HUES6 (cell line): ENCODE measurements around the gene KIF18B.
A peak's percentile ranks its signal among the peaks of the same experiment; 100 is the strongest.

Experiments
- H3K27ac ChIP-seq: 2 replicates; pipeline ENCODE4 v1.7.0; 2013; ENCODE audit warnings: low read depth, mild to moderate bottlenecking, low read length, inconsistent platforms
- H3K27me3 ChIP-seq: 2 replicates; pipeline ENCODE4 v1.6.1; 2013; ENCODE audit warnings: low read length; ENCODE audit not compliant: control insufficient read depth, insufficient read depth
- H3K36me3 ChIP-seq: 2 replicates; pipeline ENCODE4 v1.6.1; 2013; ENCODE audit warnings: low read length; ENCODE audit not compliant: control insufficient read depth, insufficient read depth
- H3K4me1 ChIP-seq: 2 replicates; pipeline ENCODE4 v1.6.1; 2013; ENCODE audit warnings: low read length; ENCODE audit not compliant: control insufficient read depth, insufficient read depth
- H3K4me3 ChIP-seq: 2 replicates; pipeline ENCODE4 v1.5.1; 2013; ENCODE audit warnings: low read depth, low read length
- H3K9ac ChIP-seq: one replicate; pipeline ENCODE4 v1.6.1; 2013; ENCODE audit warnings: mild to moderate bottlenecking, low read length
- H3K9me3 ChIP-seq: 2 replicates; pipeline ENCODE4 v1.6.1; 2013; ENCODE audit warnings: low read depth, low read length; ENCODE audit not compliant: control insufficient read depth, insufficient read depth

The KIF18B gene

DNA sequence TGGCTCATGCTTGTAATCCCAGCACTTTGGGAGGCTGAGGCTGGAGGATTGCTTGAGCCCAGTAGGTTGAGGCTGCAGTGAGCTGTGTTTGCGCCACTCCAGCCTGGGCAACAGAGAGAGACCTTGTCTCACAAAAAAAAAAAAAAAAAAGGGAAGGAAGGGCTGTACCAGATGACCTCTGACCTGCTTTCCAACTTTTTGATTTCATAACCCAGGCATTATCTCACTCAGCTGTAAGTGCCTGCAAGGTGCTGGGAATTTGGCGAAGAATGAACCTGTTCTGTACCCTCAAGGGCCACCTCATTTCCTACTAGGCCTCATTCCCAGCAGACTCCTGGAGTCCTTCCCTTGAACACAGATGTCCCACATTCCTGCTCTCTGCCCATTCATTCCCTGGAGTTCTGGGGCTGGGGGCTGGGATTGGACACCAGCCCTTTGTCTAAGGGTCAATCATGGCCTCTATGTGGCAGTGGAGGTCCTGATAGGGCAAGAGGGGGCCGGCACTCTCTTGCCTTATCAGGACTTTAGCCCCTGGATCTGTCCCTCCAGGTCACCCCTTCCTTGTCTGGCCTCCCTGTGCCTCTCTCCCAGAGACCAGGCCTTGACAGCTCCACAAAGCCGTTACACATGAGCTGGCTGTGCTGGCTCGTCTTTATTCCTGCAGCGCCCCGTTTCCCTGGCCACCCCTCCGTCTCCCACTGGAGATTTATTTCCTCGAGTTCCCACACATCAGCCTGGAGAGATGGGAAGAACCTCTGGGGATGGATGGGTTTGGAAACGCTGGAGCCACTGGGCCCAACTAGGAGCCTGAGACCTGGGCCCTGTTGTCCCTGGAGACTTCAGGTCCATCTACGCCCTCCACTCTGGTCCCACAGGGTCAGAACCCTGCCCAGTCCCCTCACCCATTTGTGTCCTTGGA is 31.5 kb downstream of the KIF18B start:
- Histone ChIP-seq H3K4me3 (no peak overlapping the region), H3K27ac (no peak overlapping the region), H3K9ac (no peak overlapping the region), H3K9me3 (no peaks in the 10 kb centered on the region), H3K4me1 (peaks cover 14% of the 10 kb centered on the region), H3K36me3 (no peaks in the 10 kb centered on the region), H3K27me3 (peaks cover 36% of the 10 kb centered on the region)

- Histone ChIP-seq H3K27ac (no peak within 1 kb of the TSS), H3K4me3 (no peak within 1 kb of the TSS), H3K4me1 (peaks cover 9% of the 10 kb centered on the region), H3K27me3 (peaks cover 36% of the 10 kb centered on the region), H3K9me3 (no peaks in the 10 kb centered on the region), H3K9ac (no peak within 1 kb of the TSS), H3K36me3 (no peaks in the 10 kb centered on the region)
These were observed 32.2 kb downstream of the KIF18B start, which contains the start of gene GFAP for GRCh38 chr17:44915321-44915726. Gene GFAP (minus strand): TSS chr17:44915500. CDS start chr17:44915486, 14 bp downstream.

DNA sequence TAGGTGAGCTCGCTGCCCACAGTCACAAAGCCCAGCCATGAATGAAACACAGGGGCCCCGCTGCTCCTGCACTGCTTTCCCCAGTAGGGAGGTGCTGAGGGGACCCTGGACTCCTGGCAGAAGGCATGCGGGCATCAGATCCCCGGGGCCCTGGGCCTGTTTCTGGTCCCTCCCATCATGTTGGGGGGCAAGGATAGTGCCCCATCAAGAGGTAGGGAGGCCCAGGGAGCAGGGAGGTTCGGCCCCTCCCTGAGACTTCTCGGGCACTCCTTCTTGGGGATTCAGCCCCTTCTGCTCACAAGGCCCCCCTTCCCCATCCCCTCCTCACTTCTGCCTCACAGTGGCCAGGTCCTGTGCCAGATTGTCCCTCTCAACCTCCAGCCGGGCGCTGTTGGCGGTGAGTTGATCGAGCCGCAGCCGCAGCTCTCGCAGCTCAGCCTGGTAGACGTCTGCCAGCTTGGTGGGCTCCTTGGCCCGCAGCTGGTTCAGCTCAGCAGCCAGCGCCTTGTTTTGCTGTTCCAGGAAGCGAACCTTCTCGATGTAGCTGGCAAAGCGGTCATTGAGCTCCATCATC is 32.8 kb downstream of the KIF18B start:
- no peak overlapping the region for H3K4me3 ChIP-seq
- no peak overlapping the region for H3K27ac ChIP-seq
- H3K27me3 ChIP-seq: peaks cover 36% of the 10 kb centered on the region
- H3K36me3 ChIP-seq: no peaks in the 10 kb centered on the region
- H3K9ac ChIP-seq: no peak overlapping the region
- H3K9me3 ChIP-seq: no peaks in the 10 kb centered on the region
- H3K4me1 ChIP-seq: peaks cover 7% of the 10 kb centered on the region

- Histone ChIP-seq H3K4me3 (no peak overlapping the region), H3K4me1 (peaks cover 7% of the 10 kb centered on the region), H3K9ac (no peak overlapping the region), H3K9me3 (no peaks in the 10 kb centered on the region), H3K36me3 (no peaks in the 10 kb centered on the region), H3K27me3 (peaks cover 36% of the 10 kb centered on the region), H3K27ac (no peak overlapping the region)
These were observed 33.4 kb downstream of the KIF18B start for GRCh38 chr17:44914148-44914547.

- no peaks in the 10 kb centered on the region for H3K9me3 ChIP-seq
- no peak overlapping the region for H3K27ac ChIP-seq
- no peaks in the 10 kb centered on the region for H3K36me3 ChIP-seq
- peaks cover 7% of the 10 kb centered on the region for H3K4me1 ChIP-seq
- H3K4me3 ChIP-seq: no peak overlapping the region
- peaks cover 36% of the 10 kb centered on the region for H3K27me3 ChIP-seq
- H3K9ac ChIP-seq: no peak overlapping the region
These were observed 33.9 kb downstream of the KIF18B start for GRCh38 chr17:44913676-44914075.

DNA sequence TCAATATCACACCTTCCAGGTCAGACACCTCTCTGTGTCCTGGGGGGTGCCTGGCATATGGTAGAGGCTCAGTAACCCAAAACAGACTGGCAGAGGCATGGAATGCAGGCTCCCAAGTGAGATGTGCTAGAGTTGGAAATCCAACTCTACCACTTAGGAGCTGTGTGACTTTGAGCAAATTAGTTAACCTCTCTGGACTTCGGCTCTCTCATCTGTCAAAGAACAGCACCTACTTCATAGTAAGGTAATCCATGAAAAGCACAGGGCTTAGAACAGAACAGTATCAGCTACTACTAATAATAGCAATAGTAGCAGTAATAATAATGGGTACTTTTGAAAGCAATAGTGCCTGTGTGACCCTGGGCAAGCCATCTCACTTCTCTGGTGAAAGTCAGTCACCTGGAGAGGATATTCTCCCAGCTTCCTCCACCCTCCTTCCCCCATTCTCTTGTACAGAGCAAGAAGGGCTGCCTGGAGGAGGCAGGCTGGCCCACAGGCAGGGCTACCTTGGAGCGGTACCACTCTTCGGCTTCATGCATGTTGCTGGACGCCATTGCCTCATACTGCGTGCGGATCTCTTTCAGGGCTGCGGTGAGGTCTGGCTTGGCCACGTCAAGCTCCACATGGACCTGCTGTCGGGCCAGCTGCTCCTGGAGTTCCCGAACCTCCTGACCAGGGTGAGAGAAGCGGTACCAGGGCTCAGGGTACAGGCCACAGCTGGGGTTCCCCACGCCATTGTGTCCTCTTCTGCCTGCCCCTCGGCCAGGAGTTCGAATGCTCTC is 34.6 kb downstream of the KIF18B start:
- no peak overlapping the region for H3K9ac ChIP-seq
- H3K36me3 ChIP-seq: no peaks in the 10 kb centered on the region
- H3K27me3 ChIP-seq: peaks cover 36% of the 10 kb centered on the region
- H3K27ac ChIP-seq: no peak overlapping the region
- no peak overlapping the region for H3K4me3 ChIP-seq
- peaks cover 7% of the 10 kb centered on the region for H3K4me1 ChIP-seq
- H3K9me3 ChIP-seq: no peaks in the 10 kb centered on the region

DNA sequence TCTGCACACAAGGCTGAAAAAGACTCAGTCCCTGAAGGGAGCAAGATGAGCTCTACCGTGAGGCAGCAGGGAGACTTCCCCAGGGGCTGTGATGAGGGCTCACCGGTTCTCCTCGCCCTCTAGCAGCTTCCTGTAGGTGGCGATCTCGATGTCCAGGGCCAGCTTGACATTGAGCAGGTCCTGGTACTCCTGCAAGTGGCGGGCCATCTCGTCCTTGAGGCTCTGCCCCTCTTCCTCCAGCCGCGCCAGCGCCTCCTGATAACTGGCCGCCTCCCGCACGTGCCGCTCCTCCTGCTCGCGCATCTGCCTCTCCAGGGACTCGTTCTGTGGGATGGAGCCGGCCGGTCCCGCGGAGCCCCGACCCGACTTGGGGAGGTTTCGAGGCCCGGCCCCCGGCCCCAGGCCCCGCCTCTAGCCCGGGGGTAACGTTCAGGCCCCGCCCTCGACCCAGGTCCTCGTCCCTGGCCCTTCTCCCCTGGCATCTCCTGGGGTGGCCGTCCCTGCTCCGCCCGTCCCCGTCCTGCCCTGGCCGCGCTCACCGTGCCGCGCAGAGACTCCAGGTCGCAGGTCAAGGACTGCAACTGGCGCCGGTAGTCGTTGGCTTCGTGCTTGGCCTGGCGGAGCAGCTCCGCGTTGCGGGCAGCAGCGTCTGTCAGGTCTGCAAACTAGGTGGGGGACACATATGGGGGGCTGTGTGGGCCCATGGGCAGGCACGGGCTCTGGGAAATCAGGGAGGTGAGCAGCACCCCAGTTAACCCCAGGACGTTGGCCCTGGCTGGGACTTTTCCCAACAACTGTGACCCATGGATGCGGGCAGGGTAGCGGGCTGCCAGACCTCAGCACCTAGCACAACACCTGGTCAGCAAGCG is 36.2 kb downstream of the KIF18B start:
- peaks cover 36% of the 10 kb centered on the region for H3K27me3 ChIP-seq
- H3K9ac ChIP-seq: no peak overlapping the region
- no peak overlapping the region for H3K27ac ChIP-seq
- no peaks in the 10 kb centered on the region for H3K36me3 ChIP-seq
- no peaks in the 10 kb centered on the region for H3K9me3 ChIP-seq
- peaks cover 12% of the 10 kb centered on the region for H3K4me1 ChIP-seq
- peak overlapping the region; percentile 50 for H3K4me3 ChIP-seq

DNA sequence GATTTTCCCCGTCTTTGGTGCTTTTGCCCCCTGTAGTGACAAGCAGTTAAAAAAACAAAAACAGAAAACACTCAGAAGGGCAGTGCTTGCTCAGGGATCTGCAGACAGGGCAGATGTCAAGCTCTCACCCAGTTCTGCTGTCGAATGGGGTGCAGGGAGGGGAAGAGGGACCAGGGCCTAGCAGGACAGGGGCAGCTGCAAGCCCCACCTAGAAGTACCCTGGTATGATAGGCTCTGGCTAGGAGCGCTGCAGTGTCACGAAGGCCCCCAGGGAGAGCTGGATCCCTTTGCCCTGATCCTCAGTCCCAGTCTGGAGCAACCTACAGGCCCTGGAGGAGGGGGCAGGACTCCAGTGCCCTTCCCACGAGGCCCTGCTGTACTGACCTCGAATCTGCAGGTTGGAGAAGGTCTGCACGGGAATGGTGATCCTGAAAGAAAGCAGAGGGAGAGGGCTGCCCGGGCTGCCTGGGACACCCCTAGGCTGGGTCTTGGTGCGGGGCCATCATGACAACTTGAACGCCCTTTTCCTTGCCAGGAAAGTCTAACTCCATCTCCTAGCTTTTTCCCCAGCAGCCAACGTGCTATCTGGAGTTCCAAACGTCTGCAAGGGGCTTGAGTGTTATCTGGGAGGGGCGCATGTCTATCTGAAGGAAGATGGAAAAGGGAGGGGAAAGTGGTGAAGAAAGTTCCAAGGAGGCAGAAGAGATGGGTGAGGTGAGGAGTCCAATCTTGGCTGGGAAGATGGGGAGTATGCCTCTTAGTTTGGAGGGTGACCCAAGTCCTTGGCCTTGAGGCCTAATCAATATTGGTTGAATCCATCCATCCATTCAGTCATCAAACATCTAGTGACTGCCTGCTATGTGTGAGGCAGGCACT is 37.1 kb downstream of the KIF18B start:
- Histone ChIP-seq H3K27ac (no peak overlapping the region), H3K27me3 (peaks cover 36% of the 10 kb centered on the region)

DNA sequence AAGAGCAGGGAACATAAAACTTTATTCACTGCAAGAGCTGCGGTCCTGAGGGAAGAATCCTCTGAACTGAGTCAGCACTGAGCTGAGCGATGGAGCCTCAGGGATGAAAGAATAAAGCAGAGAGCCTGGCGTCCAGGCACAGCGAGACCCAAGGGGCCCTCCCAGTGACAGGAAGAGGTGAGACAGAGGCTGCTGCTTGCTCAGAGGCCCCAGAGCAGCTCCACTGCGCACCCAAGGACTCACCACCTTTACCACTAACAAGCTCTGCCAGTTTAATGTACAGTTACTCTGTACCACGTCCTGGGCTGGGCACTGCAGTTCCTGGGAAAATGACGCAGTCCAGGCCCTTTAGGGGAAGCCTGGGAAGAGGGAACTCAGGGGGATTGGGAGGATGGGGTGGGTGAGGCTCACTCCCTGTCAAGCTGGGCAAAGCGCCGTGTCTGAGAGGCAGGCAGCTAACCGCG is 37.9 kb downstream of the KIF18B start:
- no peaks in the 10 kb centered on the region for H3K36me3 ChIP-seq
- H3K27me3 ChIP-seq: peaks cover 32% of the 10 kb centered on the region
- H3K9ac ChIP-seq: no peak overlapping the region
- no peaks in the 10 kb centered on the region for H3K9me3 ChIP-seq
- no peak overlapping the region for H3K4me3 ChIP-seq
- H3K4me1 ChIP-seq: peaks cover 23% of the 10 kb centered on the region
- H3K27ac ChIP-seq: no peak overlapping the region

More for the DNA sequence above, 37.1 kb downstream of the KIF18B start:
- Histone ChIP-seq H3K9ac (no peak overlapping the region), H3K4me3 (peak overlapping the region; percentile 50), H3K36me3 (no peaks in the 10 kb centered on the region), H3K9me3 (no peaks in the 10 kb centered on the region), H3K4me1 (peaks cover 21% of the 10 kb centered on the region)
